GM12878 (cell line): Measurements from ENCODE around the gene ST3GAL5. TPM values are rescaled to one million over a fixed set of nuclear protein-coding genes. Genes with fewer than 3 reads are reported as not detected.
A peak's percentile ranks its signal among the peaks of the same experiment; 100 is the strongest.

ENCODE experiments used
- ATF7 ChIP-seq: fragments of 450-650 bp; IDR thresholded peaks from 2 replicates; pipeline ENCODE4 v1.6.1; 2016; ENCODE audit warnings: low read depth, mild to moderate bottlenecking
- BHLHE40 ChIP-seq, 2 experiments: fragments of 450-650 bp in 1 of 2; IDR thresholded peaks; 2 replicates each; pipeline ENCODE4 v1.6.1; 2011 to 2017; ENCODE audit warnings: low read depth in 2 of 2, borderline replicate concordance in 1 of 2, improper control_type of control experiment in 1 of 2, low read length in 1 of 2, mild to moderate bottlenecking in 1 of 2
- CBX3 ChIP-seq: fragments of 200-600 bp; sonication (generic); IDR thresholded peaks from 2 replicates; pipeline ENCODE4 v1.6.1; 2016; ENCODE audit warnings: low read depth, borderline replicate concordance
- CBX5 ChIP-seq: sonication (generic); IDR thresholded peaks from 2 replicates; pipeline ENCODE4 v1.6.1; 2016; ENCODE audit warnings: low read depth, moderate library complexity, mild to moderate bottlenecking, inconsistent platforms
- CREM ChIP-seq: IDR thresholded peaks from 2 replicates; pipeline ENCODE4 v1.6.1; 2014; ENCODE audit warnings: antibody characterized with exemption, low read depth
- ESRRA ChIP-seq: IDR thresholded peaks from 2 replicates; pipeline ENCODE4 v1.6.1; 2012; ENCODE audit warnings: mild to moderate bottlenecking, low read length, improper control_type of control experiment
- HDAC6 ChIP-seq: fragments of 200-600 bp; sonication (generic); IDR thresholded peaks from one replicate; pipeline ENCODE4 v1.8.0; 2017; ENCODE audit warnings: antibody characterized with exemption; ENCODE audit not compliant: unreplicated experiment
- HDGF ChIP-seq: fragments of 450-650 bp; IDR thresholded peaks from 2 replicates; pipeline ENCODE4 v1.6.1; 2016; ENCODE audit warnings: antibody characterized with exemption
- HSF1 ChIP-seq: fragments of 150-350 bp; IDR thresholded peaks from 2 replicates; pipeline ENCODE4 v1.6.1; 2014; ENCODE audit warnings: mild to moderate bottlenecking, low read depth, low read length
- IRF5 ChIP-seq: fragments of 450-650 bp; IDR thresholded peaks from 2 replicates; pipeline ENCODE4 v1.6.1; 2017; ENCODE audit warnings: borderline replicate concordance
- JUNB ChIP-seq: IDR thresholded peaks from 2 replicates; pipeline ENCODE4 v1.6.1; 2016; ENCODE audit warnings: antibody characterized with exemption, mild to moderate bottlenecking
- LARP7 ChIP-seq: fragments of 450-650 bp; IDR thresholded peaks from 2 replicates; pipeline ENCODE4 v1.6.1; 2017; ENCODE audit warnings: mild to moderate bottlenecking
- MTA3 ChIP-seq: IDR thresholded peaks from 2 replicates; pipeline ENCODE4 v1.6.1; 2012; ENCODE audit warnings: low read length, inconsistent platforms, borderline replicate concordance
- MYC ChIP-seq: IDR thresholded peaks from 2 replicates; pipeline ENCODE4 v1.6.1; 2011; ENCODE audit warnings: mild to moderate bottlenecking, low read length, moderate library complexity, inconsistent platforms; ENCODE audit not compliant: insufficient read depth, insufficient replicate concordance, insufficient read length, severe bottlenecking
- NFYB ChIP-seq: IDR thresholded peaks from 2 replicates; pipeline ENCODE4 v1.6.1; 2011; ENCODE audit warnings: low read depth, mild to moderate bottlenecking, low read length, improper control_type of control experiment, moderate library complexity; ENCODE audit not compliant: insufficient read depth
- PAX5 ChIP-seq: IDR thresholded peaks from 2 replicates; pipeline ENCODE4 v1.6.1; 2011; ENCODE audit warnings: low read depth, low read length, borderline replicate concordance
- POLR2A ChIP-seq: IDR thresholded peaks from 2 replicates; pipeline ENCODE4 v1.6.1; 2011; ENCODE audit warnings: low read depth, mild to moderate bottlenecking, low read length
- RAD21 ChIP-seq: IDR thresholded peaks from 2 replicates; pipeline ENCODE4 v1.6.1; 2011; ENCODE audit warnings: mild to moderate bottlenecking, low read depth, low read length, moderate library complexity; ENCODE audit not compliant: insufficient read depth
- SPI1 ChIP-seq: IDR thresholded peaks from 2 replicates; pipeline ENCODE4 v1.6.1; 2011; ENCODE audit warnings: low read depth, mild to moderate bottlenecking, low read length, moderate library complexity, borderline replicate concordance; ENCODE audit not compliant: insufficient read depth
- SREBF2 ChIP-seq: IDR thresholded peaks from 2 replicates; pipeline ENCODE4 v1.6.1; 2012; ENCODE audit warnings: mild to moderate bottlenecking, low read length
- SUZ12 ChIP-seq: fragments of 200-600 bp; sonication (generic); IDR thresholded peaks from one replicate; pipeline ENCODE4 v1.6.1; 2018; ENCODE audit warnings: antibody characterized with exemption, mild to moderate bottlenecking; ENCODE audit not compliant: unreplicated experiment
- TBL1XR1 ChIP-seq: IDR thresholded peaks from 2 replicates; pipeline ENCODE4 v1.6.1; 2012; ENCODE audit warnings: low read depth, low read length, improper control_type of control experiment
- USF1 ChIP-seq: IDR thresholded peaks from 2 replicates; pipeline ENCODE4 v1.6.1; 2011; ENCODE audit warnings: borderline replicate concordance, low read depth, mild to moderate bottlenecking, moderate library complexity, mixed read lengths, low read length; ENCODE audit not compliant: insufficient read depth; ENCODE audit errors: extremely low read length
- YY1 ChIP-seq: IDR thresholded peaks from 2 replicates; pipeline ENCODE4 v1.6.1; 2011; ENCODE audit warnings: low read depth, mild to moderate bottlenecking, low read length
- ZBED1 ChIP-seq: IDR thresholded peaks from 2 replicates; pipeline ENCODE4 v1.6.1; 2016; ENCODE audit warnings: borderline replicate concordance
- ZBTB33 ChIP-seq: fragments of 450-650 bp; IDR thresholded peaks from 2 replicates; pipeline ENCODE4 v1.6.1; 2017; ENCODE audit warnings: mild to moderate bottlenecking
- ZNF622 ChIP-seq: fragments of 450-650 bp; IDR thresholded peaks from 2 replicates; pipeline ENCODE4 v1.6.1; 2017; ENCODE audit warnings: mild to moderate bottlenecking, inconsistent platforms
- polyA plus RNA-seq, 11 experiments: library from polyadenylated mRNA; depleted of rRNA in 4 of 11; unstranded in 6 of 11; stranded (reverse) in 5 of 11; fragments of >200 nt; fragmentation: Nextera tagmentation in 4 of 11; fragmentation: Illumina TruSeq in 1 of 11; extraction: Ambion mirVana in 4 of 11; extraction: Trizol in 1 of 11; gene quantifications; 1 replicate in 1 of 11; 2 replicates in 10 of 11; pipeline versions ENCODE4 v1.2.1 to v1.2.3, GENCODE V29; 2011 to 2016; ENCODE audit warnings: inconsistent platforms in 2 of 11, missing spikeins in 2 of 11, low read depth in 1 of 11
- total RNA-seq, 4 experiments: library from RNA; depleted of rRNA in 3 of 4; stranded (reverse); fragments of >200 nt in 3 of 4; fragmentation: Illumina TruSeq in 1 of 4; extraction: Trizol in 1 of 4; gene quantifications; 2 replicates each; pipeline versions ENCODE4 v1.2.1 to v1.2.3, GENCODE V29; 2013 to 2021

ST3GAL5 gene
- total and polyA plus RNA-seq, 10 of the 15 experiments (the other 5 are each of a cell fraction or from before 2014, with no cell fraction given), result 5.2 to 60.9 (median 10.2) TPM

GRCh38 chr2:85826990-85827878 is 61.6 kb downstream of the ST3GAL5 start (continued):
- no peak for TF ChIP-seq HSF1
- no peak for TF ChIP-seq PAX5
- 0 out of 2 replicates have a peak, but pooled peaks have one; percentile 12 for TF ChIP-seq HDGF
- TF ChIP-seq LARP7, result peak; percentile 25; the same call in 1 of the 2 replicates
- no peak for TF ChIP-seq IRF5
- TF ChIP-seq SPI1, result no peak
- no peak for TF ChIP-seq NFYB
- TF ChIP-seq CBX5, result no peak
- peak; percentile 28; the same call in 1 of the 2 replicates for TF ChIP-seq CREM
- TF ChIP-seq BHLHE40 (IDR thresholded peaks at IDR 0.05; ENCODE audit: borderline replicate concordance in 1 of 2, low read depth in 2 of 2, low read length in 1 of 2), result peak; percentile 27 to 41; a peak in 1 of 4 replicates
- no peak for TF ChIP-seq CBX3
- no peak for TF ChIP-seq ATF7
- TF ChIP-seq MYC, result no peak
- TF ChIP-seq SUZ12, result no peak
- TF ChIP-seq USF1, result no peak
- no peak for TF ChIP-seq HDAC6
- TF ChIP-seq ESRRA, result no peak
- TF ChIP-seq YY1, result peak; percentile 82
- no peak for TF ChIP-seq SREBF2
- no peak for TF ChIP-seq MTA3
- TF ChIP-seq RAD21, result peak; percentile 85
- no peak for TF ChIP-seq ZBED1
- no peak for TF ChIP-seq POLR2A
- TF ChIP-seq TBL1XR1, result no peak
- no peak for TF ChIP-seq JUNB
- TF ChIP-seq ZBTB33, result no peak
- TF ChIP-seq ZNF622, result no peak
